Effector CD4-positive, alpha-beta T cell (primary cell): ENCODE measurements around the gene HOTAIR.

ENCODE experiments used
- DNase-seq: peaks from one replicate; pipeline ENCODE4 v3.0.0-alpha.2; 2020

Gene HOTAIR

DNA sequence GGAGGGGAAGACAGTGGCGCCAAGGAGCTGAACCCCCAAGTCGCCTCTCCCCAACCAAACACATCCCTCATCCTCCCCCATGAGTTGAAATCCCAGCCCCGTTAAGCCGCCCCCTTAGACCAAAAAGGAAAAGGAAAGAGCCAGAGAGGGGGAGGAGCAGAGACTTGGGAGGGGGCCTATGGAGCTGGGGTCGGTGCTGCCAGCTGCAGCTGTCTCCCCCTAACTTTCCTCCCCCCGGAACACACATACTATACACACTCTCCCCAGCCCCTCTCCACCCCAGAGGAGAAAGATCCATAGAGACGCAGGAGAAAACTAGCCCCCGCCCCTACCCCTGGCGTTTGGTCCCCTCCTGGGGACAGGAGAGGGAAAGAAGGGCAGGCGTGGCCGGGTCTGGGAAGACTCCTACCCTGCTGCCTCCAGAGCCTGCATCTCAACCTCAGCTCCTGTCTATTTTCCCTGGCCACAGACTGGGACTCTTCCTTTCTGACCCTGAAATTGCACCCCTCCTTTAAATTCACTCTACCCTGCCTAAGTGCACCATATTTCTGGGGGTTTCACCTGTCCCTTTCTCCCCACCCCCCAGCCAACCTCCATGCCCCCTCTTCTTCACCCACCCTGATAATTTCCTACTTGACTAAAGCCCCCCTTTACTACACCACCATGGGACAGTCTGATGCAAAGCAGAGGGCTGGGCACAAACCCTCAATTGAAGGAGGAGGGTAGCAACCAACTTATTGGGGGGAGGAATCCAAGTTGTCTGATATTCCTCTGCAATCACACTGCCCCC, 23.6 kb upstream of the HOTAIR start:
- no peak for DNase-seq

DNA sequence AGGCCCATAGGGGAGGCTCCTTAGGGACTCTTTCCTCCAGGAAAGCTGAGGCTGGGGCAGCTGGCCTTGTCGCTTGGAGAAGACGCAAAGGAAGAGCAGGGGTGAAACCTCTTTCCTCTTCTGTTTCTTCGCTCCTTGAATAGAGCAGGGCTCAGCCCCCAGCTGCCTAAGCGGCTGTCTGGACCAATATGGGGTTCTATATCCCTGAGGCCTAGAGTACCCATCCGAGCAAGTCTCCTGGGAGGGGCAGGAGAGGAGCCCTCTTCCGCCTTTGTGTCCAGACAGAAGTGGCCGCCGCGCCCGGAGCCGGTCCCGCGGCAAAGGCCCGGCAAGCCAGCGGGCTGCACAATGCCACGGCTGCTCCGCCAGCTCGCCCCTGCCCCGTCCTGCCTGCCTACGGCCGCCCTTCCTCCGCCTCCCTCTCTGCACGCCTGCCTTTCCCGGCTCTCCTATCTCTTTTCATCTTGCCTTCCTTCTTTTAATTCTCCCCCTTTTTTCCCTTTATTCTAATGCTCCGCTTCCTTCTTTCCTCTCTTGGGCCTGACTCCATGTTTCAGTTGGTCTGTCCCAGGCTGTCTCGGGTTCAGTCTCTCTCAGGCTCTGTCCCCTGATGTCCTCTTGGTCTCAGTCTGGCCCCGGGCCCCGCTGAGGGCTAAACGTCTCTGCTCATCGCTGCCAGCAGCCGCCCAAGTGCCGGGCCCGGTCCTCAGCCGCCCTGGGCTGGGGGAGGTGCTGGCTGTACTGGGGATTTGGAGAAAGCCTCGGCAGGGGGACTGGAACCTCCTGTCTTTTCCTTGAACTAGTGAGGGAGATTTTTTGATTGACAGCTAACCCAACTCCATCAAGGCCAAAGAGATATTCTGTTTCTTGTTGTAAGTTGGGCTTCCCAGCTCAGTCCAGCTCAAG, 22.7 kb upstream of the HOTAIR start:
- no peak for DNase-seq

DNA sequence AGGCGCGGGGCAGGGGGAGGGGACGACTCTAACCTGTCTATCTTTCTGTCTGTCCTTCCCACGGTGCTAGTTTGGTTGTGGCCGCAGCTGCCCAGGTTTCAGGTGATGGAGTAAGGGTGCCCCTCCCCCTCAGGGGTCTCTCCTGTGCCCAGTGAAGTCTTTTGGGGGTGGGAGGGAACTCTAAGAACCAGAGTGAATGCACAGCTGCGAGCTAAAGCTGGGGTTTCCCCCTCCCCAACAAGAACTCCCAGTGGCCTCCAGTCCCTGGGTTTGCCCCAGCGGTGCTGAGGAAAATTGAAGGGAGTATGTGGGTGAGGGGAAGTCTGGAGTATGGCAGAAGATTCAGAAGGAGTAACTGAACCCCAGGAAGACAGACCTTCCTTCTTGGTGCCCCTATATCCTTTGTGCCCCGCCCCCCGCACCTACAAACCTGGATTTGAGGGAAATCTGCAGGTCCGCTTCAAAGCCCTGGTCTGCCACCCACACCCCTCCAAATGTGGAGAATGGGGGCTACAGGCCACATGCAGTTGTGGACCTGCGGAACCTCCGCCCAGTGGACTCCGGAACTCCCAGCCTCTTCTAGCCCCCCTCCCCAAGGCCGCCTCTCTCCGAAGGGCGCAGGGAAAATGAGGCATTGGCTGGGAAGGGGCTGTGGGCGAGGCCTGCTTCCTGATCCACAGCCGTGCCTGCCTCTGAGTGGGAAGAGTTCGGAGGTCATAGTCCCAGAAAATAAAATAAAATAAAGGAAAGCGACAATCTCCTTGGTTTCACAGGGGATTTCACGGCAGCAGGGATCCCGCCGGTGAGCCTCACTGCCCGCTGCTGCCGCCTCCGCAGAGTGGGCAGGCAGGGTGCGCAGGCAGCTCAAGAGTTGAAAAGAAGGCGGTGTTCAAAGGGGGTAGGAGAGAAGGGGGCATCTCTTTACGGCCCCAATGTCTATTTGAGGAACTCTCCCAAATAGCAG, 21.8 kb upstream of the HOTAIR start:
- DNase-seq: no peak

DNA sequence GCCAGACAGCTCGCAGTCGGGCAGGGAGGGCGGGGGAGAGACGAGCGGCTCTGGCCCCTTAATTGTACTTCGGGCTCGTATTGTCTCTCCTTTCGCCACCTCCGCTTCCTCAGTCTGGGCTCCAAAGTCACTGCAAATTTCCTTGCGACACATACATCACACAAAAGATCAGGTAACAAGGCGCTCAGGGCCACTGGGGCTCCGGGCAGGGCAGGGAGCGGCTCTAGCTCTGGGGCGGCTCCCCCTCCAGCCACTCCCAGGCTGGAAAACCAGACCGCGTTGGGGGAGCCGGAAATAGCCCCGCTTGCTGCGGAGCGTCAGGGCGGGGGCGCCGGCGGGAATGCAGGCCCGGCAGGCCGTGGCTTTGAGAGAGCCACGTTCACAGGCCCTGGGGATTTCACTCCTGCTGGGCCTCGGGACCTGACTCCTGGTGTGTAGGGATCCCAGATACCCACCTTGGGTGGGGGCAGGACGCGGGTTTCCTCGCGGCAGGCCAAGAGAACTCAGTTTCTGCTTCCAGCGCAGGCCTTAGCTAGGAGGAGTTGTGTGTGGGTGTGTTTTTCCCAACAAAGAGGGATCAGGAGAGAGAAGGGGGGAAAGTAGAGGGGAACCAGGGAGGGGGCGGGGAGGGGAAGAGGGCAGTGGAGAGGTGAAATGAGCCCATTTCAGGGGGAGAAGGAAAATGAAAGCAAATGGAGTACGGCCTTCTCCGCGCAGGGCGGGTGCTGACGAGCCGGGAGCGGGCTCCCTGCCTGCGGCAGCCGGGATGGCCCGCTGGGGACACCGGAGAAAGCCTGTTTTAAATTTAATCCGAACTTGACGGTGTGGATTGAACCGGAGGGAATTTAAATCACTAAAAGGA, 20.9 kb upstream of the HOTAIR start:
- no peak for DNase-seq

DNA sequence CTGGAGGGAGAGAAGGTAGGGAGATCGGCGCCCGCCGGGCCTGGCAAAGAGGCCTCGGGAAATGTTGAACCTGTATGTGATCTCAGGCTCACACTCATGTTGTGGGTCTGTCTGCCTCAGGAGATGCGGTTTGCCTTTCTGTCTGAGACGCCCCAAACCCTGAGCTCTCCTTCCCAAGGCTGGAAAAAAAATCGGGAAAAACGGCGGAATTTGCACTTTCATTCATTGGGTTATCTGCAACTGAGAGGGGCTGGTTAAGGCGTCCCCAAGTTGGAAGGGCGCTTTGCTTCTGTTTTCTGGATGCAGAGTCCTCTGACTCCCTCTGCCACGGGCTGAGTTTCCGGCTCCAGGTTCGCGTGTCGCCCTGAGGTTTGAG, 20.2 kb upstream of the HOTAIR start:
- no peak for DNase-seq

DNA sequence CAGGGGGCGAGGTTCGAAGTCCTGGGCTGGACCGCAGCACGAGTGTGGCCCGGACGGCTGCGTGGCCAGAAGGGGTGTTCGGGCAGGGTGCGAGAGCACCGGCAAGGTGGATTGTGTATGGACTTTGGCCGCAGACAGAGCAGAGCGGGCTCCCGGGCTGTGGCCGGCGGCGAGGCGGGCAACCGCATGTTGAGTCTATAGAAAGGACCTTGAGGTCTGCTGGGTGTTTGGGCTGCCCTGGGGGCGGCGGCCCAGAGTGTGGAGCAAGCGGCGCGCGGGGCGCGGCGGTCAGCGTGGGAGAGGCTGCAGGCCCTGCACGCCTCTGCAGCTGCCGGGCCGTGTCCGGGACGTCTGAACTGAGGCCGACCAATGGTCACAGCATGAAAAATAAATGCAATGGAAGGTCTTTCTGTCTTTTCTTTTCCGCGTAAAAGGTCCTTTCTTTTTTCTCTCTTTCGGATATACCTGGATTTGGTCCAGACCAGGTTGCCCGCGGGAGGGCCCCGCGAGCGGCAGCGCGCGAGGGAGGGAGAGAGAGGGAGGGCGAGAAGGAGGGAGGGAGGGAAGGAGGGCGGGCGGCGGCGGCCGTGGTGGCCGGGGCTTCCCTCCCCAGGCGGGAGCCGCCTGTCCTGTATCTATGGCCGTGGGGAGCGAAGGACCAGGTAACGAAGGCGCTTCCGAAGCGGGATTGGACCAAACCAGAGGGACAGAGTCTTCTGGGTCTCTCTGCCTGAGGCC, 19.7 kb upstream of the HOTAIR start:
- no peak for DNase-seq

DNA sequence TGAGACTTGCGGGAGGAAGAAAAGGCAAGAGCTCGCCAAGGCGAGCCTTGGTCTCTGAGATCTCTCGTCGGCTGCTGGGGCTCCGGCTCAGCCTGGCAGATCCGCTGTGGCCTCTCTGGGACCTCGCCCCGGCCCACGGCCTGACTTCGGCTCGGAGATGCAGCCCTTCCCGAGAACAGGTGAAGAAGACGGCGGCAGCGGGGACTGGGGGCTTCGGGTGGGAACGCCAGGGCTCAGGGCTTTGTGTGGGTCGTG, 19.2 kb upstream of the HOTAIR start:
- DNase-seq: no peak

DNA sequence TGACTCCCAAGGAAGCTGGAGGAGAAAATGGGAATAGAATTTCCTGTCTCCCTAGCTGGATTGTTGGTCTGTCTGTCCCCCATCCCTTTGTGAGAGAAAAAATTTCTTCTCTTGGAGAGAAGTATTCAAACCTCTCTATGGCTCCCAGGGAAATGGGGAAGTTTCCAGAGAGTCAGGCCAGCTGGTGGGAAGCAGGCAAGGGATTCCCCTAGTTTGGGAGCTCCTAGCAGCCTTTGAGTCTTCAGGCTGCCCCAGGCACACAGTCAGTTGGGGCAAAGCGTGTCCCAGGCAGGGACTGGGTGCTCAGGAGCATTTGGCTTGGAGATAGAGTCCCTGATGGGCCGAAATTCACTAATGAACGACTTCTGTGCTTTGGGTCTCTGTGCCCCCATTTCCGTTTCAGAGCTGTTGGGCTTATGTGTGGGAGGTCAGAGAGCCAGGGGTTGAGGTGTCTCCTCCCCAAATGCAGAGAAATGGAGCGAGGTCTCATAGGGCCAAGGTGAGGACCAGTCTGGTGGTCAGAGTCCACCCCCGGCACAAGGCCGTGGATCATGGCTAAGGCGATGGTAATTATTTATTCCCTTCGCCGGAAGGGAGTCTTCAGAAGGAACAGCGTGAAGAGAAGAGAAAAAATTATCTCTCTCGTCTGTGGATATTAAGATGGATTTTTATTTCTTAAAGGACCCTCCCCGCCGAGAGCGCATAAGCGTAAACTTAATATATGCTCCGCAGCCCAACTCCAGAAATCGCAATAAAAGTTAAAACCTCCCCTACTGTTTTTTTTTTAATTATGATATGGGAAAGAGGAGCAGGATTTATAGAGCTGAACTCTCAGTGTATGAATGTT, 18.6 kb upstream of the HOTAIR start:
- DNase-seq: no peak

DNA sequence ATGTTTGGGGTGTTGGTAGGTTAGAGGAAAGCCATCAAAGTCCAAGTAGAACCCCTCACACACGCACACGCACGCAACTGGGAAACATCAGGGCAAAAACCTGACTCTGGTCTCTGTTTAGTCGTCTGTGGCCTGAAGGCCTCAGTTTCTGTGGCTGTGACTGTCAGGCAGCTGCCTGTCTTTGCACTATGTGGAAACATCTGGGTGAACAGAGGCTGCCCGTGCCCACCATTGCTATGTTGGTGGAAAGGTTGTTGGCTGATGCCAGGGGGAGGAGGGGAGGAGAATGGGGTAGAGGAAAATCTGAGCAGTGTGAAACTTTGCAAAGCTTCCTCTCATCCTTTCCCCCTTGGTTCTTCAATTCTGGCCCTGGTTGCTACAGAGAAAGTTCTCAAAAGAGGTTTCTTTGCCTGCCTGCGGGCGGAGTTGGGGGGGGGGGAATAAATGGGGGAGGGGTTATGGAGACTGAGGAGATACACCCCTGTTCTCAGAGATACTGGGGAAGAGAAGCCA, 17.7 kb upstream of the HOTAIR start:
- no peak for DNase-seq

DNA sequence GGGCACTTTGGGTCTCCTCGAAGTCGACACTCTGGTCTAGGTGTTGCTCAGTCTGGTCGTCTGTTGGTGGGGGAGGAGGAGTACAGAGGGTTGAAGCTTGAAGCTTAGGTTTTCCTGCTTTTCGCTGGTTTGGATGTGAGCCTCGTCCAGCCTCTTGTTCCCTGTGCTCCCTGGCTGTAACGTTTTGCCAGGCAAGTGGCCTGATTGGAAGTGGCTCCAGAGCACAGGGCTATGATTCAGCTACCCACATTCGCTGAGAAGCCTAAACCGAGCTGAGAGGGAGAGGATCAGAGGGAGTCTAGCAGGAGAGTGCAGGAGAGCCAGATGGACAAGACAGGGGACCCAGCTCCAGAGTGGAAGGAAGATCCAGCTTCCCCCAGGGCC, 16.3 kb upstream of the HOTAIR start:
- DNase-seq: no peak

DNA sequence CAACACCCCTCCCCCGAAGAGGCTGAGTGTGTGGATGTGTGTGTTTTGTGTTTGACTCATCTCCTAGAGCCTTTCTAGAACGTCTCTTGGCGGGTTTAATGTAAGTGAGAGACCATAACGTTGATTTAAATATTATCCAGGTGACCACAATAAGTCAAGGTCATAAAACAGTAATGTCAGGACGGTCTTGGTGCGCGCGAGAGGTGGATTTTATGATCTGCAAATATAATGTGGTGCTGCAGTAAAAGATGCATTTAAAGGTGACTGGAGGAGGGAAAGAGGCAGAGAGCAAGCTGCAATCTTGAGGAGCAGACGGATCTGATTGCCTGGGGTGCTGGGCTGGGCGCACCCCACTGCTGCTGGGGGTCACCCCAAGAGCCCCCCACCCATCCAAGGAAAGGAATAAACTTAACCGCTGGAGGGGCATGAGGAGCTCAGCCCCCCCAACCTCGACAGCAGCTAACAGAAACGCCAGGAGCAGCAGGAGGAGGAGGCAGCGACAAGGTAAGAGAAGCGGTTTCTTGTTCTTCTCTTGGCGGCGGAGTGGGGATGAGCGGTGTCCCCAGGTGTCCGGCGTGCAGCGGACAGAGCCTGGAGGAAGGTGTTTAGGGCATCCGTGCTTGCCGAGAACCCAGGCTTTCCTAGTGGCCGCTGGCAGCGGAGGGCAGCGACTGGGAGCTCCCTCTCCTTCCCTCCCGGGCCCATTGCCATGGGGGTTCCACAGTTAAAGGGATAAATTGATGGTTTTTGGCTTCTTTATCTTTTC, 15.7 kb upstream of the HOTAIR start:
- DNase-seq: no peak

DNA sequence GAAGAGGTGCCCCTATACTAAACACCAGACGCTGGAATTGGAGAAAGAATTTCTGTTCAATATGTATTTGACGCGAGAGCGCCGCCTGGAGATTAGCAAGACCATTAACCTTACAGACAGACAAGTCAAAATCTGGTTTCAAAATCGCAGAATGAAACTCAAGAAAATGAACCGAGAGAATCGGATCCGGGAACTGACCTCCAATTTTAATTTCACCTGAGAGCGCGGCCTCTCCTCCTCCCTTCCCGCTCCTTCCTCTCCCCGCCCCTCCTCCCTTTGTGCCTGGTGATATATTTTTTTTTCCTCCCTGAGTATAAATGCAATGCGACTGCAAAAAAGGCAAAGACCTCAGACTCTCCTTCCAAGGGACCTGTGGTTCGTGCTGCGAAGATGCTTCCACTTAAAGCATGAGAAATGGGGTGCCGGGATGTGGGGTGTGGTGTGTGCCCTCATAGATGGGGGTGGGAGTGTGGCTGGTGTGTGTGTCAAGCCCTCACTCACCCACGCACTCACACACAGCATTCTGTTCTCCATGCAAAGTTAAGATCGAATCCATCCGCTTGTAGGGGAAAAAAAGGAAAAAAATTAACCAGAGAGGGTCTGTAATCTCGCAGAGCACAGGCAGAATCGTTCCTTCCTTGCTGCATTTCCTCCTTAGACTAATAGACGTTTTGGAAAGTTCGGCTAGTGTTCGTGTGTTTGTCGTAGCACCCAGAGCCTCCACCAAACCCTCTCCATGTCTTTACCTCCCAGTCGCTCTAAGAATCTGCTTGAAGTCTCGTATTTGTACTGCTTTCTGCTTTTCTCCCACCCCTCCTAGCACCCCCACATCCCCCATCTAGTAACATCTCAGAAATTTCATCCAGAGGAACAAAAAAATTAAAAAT, 14.7 kb upstream of the HOTAIR start:
- no peak for DNase-seq

DNA sequence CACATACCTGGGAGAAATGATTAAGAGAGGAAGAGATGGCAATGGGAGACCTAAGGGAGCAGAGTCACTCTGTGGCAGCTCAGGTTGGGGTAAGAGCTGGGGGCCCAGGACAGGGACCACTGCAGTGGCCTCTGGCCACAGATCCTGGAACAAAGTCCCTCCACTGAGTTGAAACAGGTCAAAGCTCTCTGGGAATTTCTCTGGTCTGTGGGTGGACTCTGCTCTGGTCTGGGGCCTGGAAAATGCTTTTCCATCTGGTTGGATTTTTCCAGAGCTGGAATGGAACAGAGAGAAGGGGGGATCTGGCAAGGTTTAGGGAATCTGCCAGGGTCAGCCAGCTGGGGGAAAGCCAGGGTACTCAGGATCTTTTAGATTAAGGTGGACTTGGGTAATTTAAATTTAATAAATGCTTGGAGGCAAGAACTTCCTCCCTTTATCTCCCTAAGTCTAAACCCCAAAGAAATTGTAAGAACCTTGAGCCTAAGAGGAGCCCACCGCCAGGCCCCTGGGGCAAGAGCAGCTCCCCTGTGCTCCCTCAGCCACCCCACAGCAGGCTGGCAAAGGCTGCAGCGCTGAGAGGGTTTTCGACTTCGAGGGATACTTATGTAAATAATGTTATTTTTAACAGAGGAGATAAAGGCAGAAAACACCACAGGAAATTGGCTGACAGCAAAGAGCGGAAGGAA, 13.9 kb upstream of the HOTAIR start:
- no peak for DNase-seq

DNA sequence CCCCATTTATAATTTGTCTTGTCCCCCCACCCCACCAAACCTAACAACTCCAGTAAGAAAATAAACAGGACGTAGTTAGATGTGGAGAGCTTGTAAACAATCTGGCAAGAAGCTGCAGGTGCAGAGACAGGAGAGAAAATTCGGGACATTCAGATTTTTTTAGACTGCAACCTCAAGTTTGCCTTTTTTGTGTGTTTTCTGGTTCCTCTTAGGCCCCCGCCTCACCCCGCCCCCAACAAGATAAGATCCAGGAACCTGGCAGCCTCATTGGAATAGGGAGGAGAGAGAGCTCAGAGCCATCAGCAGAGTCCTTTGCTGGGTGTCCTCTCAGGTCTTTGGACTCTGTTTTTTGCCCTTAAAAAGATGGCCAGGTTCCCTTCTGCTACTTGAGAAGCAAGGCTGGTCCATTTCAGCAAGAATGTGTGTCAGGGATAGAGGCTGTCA, 13.1 kb upstream of the HOTAIR start:
- no peak for DNase-seq

DNA sequence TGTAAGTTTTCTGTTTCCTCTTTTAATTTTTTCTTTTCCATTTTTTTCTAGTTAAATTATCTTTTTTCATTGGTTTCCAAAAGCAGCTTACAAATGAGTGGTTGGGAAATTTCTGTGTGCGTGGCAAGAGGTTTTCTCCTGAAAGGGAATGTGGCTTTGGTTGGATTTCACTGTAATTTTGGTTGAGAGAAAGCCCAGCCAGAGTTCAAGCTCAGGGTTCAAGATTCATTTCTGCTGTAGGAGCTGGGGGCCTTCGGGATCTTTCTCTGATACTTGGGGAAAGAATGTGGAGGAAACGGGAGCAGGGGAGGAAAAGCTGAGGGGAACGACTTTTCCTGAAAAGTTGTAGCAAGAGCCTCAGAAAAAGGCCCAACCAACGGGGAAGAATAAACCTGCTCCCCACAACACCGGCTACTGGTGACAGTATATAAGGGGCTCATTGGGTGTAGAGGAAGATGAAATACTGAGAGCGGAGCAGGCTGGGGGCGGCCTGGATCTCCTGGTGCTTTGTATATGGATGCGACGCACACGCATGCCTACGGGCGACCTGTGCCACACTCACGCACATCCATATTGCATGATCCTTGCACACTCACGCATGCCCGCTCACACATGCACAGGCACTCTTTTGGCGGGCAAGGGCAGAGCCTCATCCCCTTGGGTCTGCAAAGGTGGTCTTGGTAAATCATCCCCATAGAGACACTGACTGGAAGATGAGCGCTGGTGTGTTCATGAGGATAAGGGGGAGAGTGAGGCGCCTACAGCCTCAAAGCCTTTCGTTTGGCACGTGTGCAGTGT, 12.1 kb upstream of the HOTAIR start:
- no peak for DNase-seq

DNA sequence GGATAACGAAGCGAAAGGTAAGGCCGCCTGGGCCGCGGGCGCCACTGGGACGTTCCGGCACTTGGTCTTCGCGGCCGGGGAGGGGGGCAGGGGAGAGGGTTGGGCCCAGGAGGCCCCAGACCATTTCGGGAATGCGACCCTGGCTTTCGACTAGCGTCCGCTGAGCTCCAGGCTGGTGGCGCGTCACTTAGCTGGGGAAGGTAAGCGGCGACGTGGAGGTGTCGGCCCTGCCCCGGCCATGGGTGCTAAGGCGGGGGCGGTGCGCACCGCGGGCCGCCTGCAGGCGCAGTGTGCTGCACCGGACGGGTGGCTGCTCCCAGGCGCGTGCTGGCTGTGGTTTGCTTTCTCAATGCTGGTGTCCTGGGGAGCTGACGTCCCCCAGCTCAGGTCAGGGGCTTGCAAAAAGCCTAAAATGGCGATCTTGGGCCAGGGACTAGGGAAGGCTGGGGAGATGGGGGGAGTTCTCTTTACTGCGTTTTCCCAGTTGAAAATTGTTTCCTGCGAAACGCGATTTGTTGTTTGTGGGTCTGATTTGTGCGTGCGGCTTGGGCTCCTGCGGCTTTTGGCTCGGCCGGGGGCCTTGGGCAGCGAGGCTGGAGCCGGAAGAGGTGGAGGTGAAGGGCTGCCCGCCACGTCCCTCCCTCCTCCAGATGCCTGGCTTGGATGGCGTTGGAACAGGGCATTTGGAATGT, 11.4 kb upstream of the HOTAIR start:
- DNase-seq: no peak

DNA sequence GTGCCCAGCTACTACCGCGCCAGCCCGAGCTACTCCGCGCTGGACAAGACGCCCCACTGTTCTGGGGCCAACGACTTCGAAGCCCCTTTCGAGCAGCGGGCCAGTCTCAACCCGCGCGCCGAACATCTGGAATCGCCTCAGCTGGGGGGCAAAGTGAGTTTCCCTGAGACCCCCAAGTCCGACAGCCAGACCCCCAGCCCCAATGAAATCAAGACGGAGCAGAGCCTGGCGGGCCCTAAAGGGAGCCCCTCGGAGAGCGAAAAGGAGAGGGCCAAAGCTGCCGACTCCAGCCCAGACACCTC, 10.9 kb upstream of the HOTAIR start:
- DNase-seq: no peak
